Mesenchymal stem cell (in vitro differentiated cells and primary cell): ENCODE measurements around the gene CABCOCO1.

Experiments
- DNase-seq: peaks from one replicate; pipeline ENCODE4 v3.0.0-alpha.2; 2013
- H2AFZ ChIP-seq: one replicate; pipeline ENCODE4 v1.6.1; 2013; ENCODE audit warnings: low read depth, mild to moderate bottlenecking, control low read depth, inconsistent platforms, low read length, moderate library complexity
- H2AK5ac ChIP-seq: 2 replicates; pipeline ENCODE4 v1.6.1; 2013; ENCODE audit warnings: low read length, moderate library complexity, mild to moderate bottlenecking, inconsistent platforms; ENCODE audit not compliant: severe bottlenecking
- H2BK120ac ChIP-seq: one replicate; pipeline ENCODE4 v1.6.1; 2013; ENCODE audit warnings: low read depth, mild to moderate bottlenecking, inconsistent platforms, low read length, moderate library complexity
- H2BK12ac ChIP-seq, 2 experiments: one replicate each; pipeline ENCODE4 v1.6.1; 2013; ENCODE audit warnings: inconsistent platforms in 2 of 2, low read length in 2 of 2, mild to moderate bottlenecking in 2 of 2, moderate library complexity in 2 of 2, control low read depth in 1 of 2
- H2BK15ac ChIP-seq: one replicate; pipeline ENCODE4 v1.6.1; 2013; ENCODE audit warnings: mild to moderate bottlenecking, low read depth, inconsistent platforms; ENCODE audit not compliant: poor library complexity, severe bottlenecking
- H2BK5ac ChIP-seq: 2 replicates; pipeline ENCODE4 v1.6.1; 2013; ENCODE audit warnings: low read depth, mild to moderate bottlenecking, low read length, control low read depth, inconsistent platforms; ENCODE audit not compliant: poor library complexity, severe bottlenecking
- H3K14ac ChIP-seq, 2 experiments: one replicate each; pipeline ENCODE4 v1.6.1; 2013; ENCODE audit warnings: inconsistent platforms in 2 of 2, low read length in 2 of 2, control low read depth in 1 of 2, mild to moderate bottlenecking in 1 of 2, moderate library complexity in 1 of 2
- H3K18ac ChIP-seq, 2 experiments: one replicate each; pipeline ENCODE4 v1.6.1; 2013; ENCODE audit warnings: inconsistent platforms in 2 of 2, low read length in 2 of 2, control low read depth in 1 of 2, low read depth in 1 of 2, mild to moderate bottlenecking in 1 of 2
- H3K23ac ChIP-seq, 2 experiments: one replicate each; pipeline ENCODE4 v1.6.1; 2013; ENCODE audit warnings: inconsistent platforms in 2 of 2, low read length in 2 of 2, mild to moderate bottlenecking in 2 of 2, moderate library complexity in 2 of 2, control low read depth in 1 of 2
- H3K27ac ChIP-seq: 2 replicates; pipeline ENCODE4 v1.5.1; 2013; ENCODE audit warnings: mild to moderate bottlenecking, moderate library complexity, low read length, control low read depth, inconsistent platforms; ENCODE audit not compliant: poor library complexity, severe bottlenecking
- H3K27me3 ChIP-seq, 2 experiments: 2 replicates each; pipeline versions ENCODE4 v1.6.1 to v1.7.0; 2013; ENCODE audit warnings: low read length in 2 of 2, mild to moderate bottlenecking in 2 of 2, moderate library complexity in 2 of 2, control low read depth in 1 of 2, inconsistent platforms in 1 of 2; ENCODE audit not compliant: control insufficient read depth in 1 of 2, insufficient read depth in 1 of 2
- H3K36me3 ChIP-seq, 2 experiments: 2 replicates each; pipeline versions ENCODE4 v1.6.1 to v1.7.0; 2013; ENCODE audit warnings: low read length in 2 of 2, control low read depth in 1 of 2, inconsistent platforms in 1 of 2, low read depth in 1 of 2, mild to moderate bottlenecking in 1 of 2; ENCODE audit not compliant: insufficient read depth in 2 of 2, control insufficient read depth in 1 of 2
- H3K4ac ChIP-seq, 2 experiments: one replicate each; pipeline ENCODE4 v1.6.1; 2013; ENCODE audit warnings: inconsistent platforms in 2 of 2, low read length in 2 of 2, mild to moderate bottlenecking in 2 of 2, moderate library complexity in 2 of 2, control low read depth in 1 of 2, low read depth in 1 of 2
- H3K4me1 ChIP-seq: 2 replicates; pipeline ENCODE4 v1.6.1; 2013; ENCODE audit warnings: low read depth, low read length, control low read depth; ENCODE audit not compliant: control insufficient read depth, insufficient read depth
- H3K4me2 ChIP-seq: 2 replicates; pipeline ENCODE4 v1.6.1; 2013; ENCODE audit warnings: low read length, mild to moderate bottlenecking, inconsistent platforms; ENCODE audit not compliant: poor library complexity, severe bottlenecking
- H3K4me3 ChIP-seq, 2 experiments: 2 replicates each; pipeline versions ENCODE4 v1.5.1 to v1.7.0; 2013; ENCODE audit warnings: low read length in 2 of 2, mild to moderate bottlenecking in 2 of 2, control low read depth in 1 of 2, low read depth in 1 of 2; ENCODE audit not compliant: insufficient read depth in 1 of 2
- H3K79me1 ChIP-seq: replicated peaks from 2 replicates; pipeline ENCODE4 v1.6.1; 2013; ENCODE audit warnings: mild to moderate bottlenecking, control low read depth, low read length, inconsistent platforms; ENCODE audit not compliant: poor library complexity, severe bottlenecking
- H3K9ac ChIP-seq: 2 replicates; pipeline ENCODE4 v1.7.0; 2013; ENCODE audit warnings: mild to moderate bottlenecking, low read length, moderate library complexity
- H3K9me3 ChIP-seq: 2 replicates; pipeline ENCODE4 v1.7.0; 2013; ENCODE audit warnings: mild to moderate bottlenecking, low read length; ENCODE audit not compliant: control insufficient read depth
- H4K8ac ChIP-seq: one replicate; pipeline ENCODE4 v1.6.1; 2013; ENCODE audit warnings: inconsistent platforms, mild to moderate bottlenecking, low read length, moderate library complexity
- H4K91ac ChIP-seq: one replicate; pipeline ENCODE4 v1.6.1; 2013; ENCODE audit warnings: mild to moderate bottlenecking, low read length, inconsistent platforms
- whole genome bisulfite sequencing: methylation state at CpG from one replicate; pipeline ENCODE4 v1.1.7; 2013; ENCODE audit warnings: mixed read lengths; 5-methylcytosine and 5-hydroxymethylcytosine counted together

The CABCOCO1 gene

GRCh38 chr10:61805091-61805490 lies 142.4 kb downstream of the CABCOCO1 start:
- Histone ChIP-seq H3K14ac (no peak overlapping the region), H3K4me2 (no peak overlapping the region), H2BK12ac (peak overlapping the region in 1 of 2 experiments; percentile 14), H3K36me3 (no peaks in the 10 kb centered on the region), H3K27ac (no peak overlapping the region), H3K27me3 (no peaks in the 10 kb centered on the region), H2BK15ac (no peak overlapping the region), H4K91ac (no peak overlapping the region), H3K9ac (no peak overlapping the region), H3K4me1 (no peaks in the 10 kb centered on the region), H3K18ac (peak overlapping the region in 1 of 2 experiments; percentile 19), H2BK120ac (no peak overlapping the region), H3K4me3 (no peak overlapping the region), H3K9me3 (no peaks in the 10 kb centered on the region), H3K4ac (no peak overlapping the region), H3K23ac (no peak overlapping the region), H2AFZ (no peak overlapping the region), H2BK5ac (no peak overlapping the region), H4K8ac (no peak overlapping the region), H2AK5ac (no peak overlapping the region), H3K79me1 (no peaks in the 10 kb centered on the region)
- WGBS: 96% methylated on average over 3 of the region's 3 CpGs
- no peak for DNase-seq

GRCh38 chr10:61810263-61810662 lies 147.5 kb downstream of the CABCOCO1 start:
- H3K4me3 ChIP-seq: no peak overlapping the region
- no peak overlapping the region for H2AFZ ChIP-seq
- no peak overlapping the region for H4K91ac ChIP-seq
- H3K4ac ChIP-seq: no peak overlapping the region
- no peak overlapping the region for H4K8ac ChIP-seq
- H3K36me3 ChIP-seq: no peaks in the 10 kb centered on the region
- H2BK12ac ChIP-seq: no peak overlapping the region
- H3K9ac ChIP-seq: no peak overlapping the region
- H3K4me1 ChIP-seq: no peaks in the 10 kb centered on the region
- H2BK120ac ChIP-seq: no peak overlapping the region
- no peak overlapping the region for H3K23ac ChIP-seq
- H3K79me1 ChIP-seq: no peaks in the 10 kb centered on the region
- WGBS: 100% methylated on average over 2 of the region's 2 CpGs
- DNase-seq: no peak
- no peak overlapping the region for H2BK15ac ChIP-seq
- no peak overlapping the region for H3K27ac ChIP-seq
- no peaks in the 10 kb centered on the region for H3K27me3 ChIP-seq
- no peak overlapping the region for H3K4me2 ChIP-seq
- H3K14ac ChIP-seq: no peak overlapping the region
- no peak overlapping the region for H2AK5ac ChIP-seq
- H3K9me3 ChIP-seq: no peaks in the 10 kb centered on the region
- H3K18ac ChIP-seq: no peak overlapping the region
- no peak overlapping the region for H2BK5ac ChIP-seq

- no peak overlapping the region for H4K91ac ChIP-seq
- no peak overlapping the region for H2BK15ac ChIP-seq
- no peak overlapping the region for H2BK5ac ChIP-seq
- H3K4ac ChIP-seq: no peak overlapping the region
- H3K27ac ChIP-seq: no peak overlapping the region
- no peak overlapping the region for H2BK12ac ChIP-seq
- H3K4me3 ChIP-seq: no peak overlapping the region
- no peaks in the 10 kb centered on the region for H3K36me3 ChIP-seq
- H2BK120ac ChIP-seq: no peak overlapping the region
- no peak overlapping the region for H4K8ac ChIP-seq
- WGBS: 98% methylated on average over 4 of the region's 5 CpGs
- no peaks in the 10 kb centered on the region for H3K9me3 ChIP-seq
- H3K18ac ChIP-seq: no peak overlapping the region
- H3K14ac ChIP-seq: no peak overlapping the region
- no peak overlapping the region for H3K9ac ChIP-seq
- H3K79me1 ChIP-seq: no peaks in the 10 kb centered on the region
- no peak overlapping the region for H2AK5ac ChIP-seq
- no peak overlapping the region for H3K4me2 ChIP-seq
- H2AFZ ChIP-seq: no peak overlapping the region
- H3K4me1 ChIP-seq: no peaks in the 10 kb centered on the region
- H3K23ac ChIP-seq: no peak overlapping the region
- H3K27me3 ChIP-seq: no peaks in the 10 kb centered on the region
- DNase-seq: no peak
Observed at GRCh38 chr10:61812052-61812721, 149.5 kb downstream of the CABCOCO1 start.

GRCh38 chr10:61812920-61813319 lies 150.2 kb downstream of the CABCOCO1 start:
- H2BK120ac ChIP-seq: no peak overlapping the region
- H2BK15ac ChIP-seq: no peak overlapping the region
- H3K9me3 ChIP-seq: no peaks in the 10 kb centered on the region
- H3K27ac ChIP-seq: no peak overlapping the region
- WGBS: 93% methylated on average over 3 of the region's 3 CpGs
- no peaks in the 10 kb centered on the region for H3K36me3 ChIP-seq
- H3K27me3 ChIP-seq: no peaks in the 10 kb centered on the region
- no peak for DNase-seq
- H2BK5ac ChIP-seq: no peak overlapping the region
- no peak overlapping the region for H4K91ac ChIP-seq
- H2AFZ ChIP-seq: no peak overlapping the region
- no peak overlapping the region for H3K18ac ChIP-seq
- H3K14ac ChIP-seq: no peak overlapping the region
- H3K23ac ChIP-seq: no peak overlapping the region
- H3K9ac ChIP-seq: no peak overlapping the region
- no peaks in the 10 kb centered on the region for H3K79me1 ChIP-seq
- no peak overlapping the region for H4K8ac ChIP-seq
- H2BK12ac ChIP-seq: no peak overlapping the region
- no peaks in the 10 kb centered on the region for H3K4me1 ChIP-seq
- no peak overlapping the region for H2AK5ac ChIP-seq
- H3K4ac ChIP-seq: no peak overlapping the region
- no peak overlapping the region for H3K4me3 ChIP-seq
- no peak overlapping the region for H3K4me2 ChIP-seq
